Stimulated activated CD8-positive, alpha-beta memory T cell treated with anti-CD3 and anti-CD28 coated beads, Interleukin-2, amount 100 ng/mL, for 1 hour (primary cell): ENCODE data around the gene FAM20A.

Experiments
- DNase-seq, 2 donors: peaks; one replicate each; pipeline ENCODE4 v3.0.0-alpha.2; 2020; ENCODE audit warnings: low read depth in 2 of 2

FAM20A gene

DNA sequence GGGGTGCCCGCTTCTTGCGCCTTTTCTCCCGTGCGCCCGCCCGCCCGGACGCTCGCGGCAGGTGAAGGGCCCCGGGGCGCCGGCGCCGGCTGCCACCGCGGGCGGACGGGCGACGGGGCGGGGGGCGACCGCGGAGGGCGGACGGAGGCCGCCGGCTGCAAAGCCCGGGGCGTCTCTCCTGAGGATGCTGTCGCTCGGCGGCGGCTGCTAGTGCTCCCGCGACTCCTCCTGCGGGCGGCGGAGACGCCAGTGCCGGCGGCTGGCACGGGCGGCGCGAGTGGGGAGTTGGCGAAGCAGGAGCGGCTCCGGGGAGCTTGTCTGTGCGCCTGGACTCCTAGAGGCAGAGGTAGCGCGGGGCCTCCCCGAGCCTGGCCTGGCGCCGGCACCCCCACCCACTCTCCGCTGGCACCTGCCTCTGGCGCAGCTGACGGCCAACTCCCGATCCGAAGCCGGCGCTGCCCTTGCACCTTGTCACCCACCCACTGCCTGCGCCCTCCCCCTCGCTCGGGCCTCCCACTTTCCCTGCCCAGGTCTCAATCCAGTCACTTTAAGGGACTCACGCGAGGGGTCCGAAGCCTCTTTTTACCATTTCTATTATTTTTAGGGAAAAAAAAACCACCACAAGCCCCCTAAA lies at the start of gene FAM20A:
FAM20A (minus strand) TSS at position 437 of the 634 bp plus-strand sequence. CDS start 701 bp downstream, outside the sequence.
- DNase-seq = no peak

GRCh38 chr17:68649324-68649723 lies 48.2 kb upstream of the FAM20A start:
- no peak for DNase-seq

DNA sequence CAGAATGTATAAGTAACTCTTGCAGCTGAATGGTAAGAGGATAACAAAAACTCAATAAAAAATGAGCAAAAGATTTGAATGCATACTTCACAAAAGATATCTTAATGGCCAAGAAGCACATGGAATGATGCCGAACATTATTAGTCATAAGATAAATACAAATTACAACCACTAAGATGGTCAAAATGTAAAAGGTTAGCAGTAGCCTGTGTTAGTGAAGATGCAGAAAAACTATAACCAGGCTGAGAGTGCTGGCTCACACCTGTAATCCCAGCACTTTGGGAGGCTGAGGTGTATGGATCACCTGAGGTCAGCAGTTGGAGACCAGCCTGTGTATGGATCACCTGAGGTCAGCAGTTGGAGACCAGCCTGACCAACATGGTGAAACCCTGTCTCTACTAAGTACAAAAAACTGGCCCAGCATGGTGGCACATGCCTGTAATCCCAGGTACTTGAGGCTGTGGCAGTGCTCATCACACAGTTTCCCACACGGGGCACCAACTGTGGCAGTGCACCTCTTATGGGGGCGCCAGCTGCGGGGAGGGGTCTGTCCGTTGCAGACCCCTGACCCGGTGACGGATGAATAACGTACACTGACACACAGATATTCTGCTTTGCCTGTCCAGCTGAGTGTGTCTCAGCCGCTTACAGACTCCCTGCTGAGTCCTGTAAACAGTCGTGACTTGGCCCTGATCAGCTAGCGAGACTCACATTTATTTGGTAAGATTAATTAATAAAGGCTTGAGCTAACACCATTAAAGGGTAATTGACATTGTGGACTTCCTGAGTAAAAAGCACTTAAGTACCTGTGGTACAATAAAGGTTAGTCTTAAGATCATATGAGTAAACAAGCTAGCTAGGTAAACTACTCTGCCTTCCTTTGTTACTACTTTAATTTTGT lies 45.7 kb upstream of the FAM20A start:
- DNase-seq = no peak

DNA sequence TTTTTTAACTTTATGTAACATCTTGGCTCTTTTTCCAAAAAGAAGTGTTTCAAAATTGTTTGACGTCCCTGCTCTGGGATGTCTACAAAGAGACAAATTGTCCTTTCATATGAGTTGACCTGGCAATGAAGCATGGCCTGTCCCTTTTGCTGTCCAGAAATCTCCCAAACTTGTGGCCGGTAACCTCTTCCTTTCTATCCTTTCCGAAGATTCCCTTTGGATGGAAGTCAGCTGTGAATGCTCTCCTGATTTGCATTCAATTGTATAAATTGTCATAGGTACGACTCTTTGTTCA lies 40.9 kb upstream of the FAM20A start:
- DNase-seq = no peak

- no peak for DNase-seq
These were observed 40.3 kb upstream of the FAM20A start for GRCh38 chr17:68641276-68642117.

- no peak for DNase-seq
These were observed 39.2 kb upstream of the FAM20A start for GRCh38 chr17:68640242-68640989.

DNA sequence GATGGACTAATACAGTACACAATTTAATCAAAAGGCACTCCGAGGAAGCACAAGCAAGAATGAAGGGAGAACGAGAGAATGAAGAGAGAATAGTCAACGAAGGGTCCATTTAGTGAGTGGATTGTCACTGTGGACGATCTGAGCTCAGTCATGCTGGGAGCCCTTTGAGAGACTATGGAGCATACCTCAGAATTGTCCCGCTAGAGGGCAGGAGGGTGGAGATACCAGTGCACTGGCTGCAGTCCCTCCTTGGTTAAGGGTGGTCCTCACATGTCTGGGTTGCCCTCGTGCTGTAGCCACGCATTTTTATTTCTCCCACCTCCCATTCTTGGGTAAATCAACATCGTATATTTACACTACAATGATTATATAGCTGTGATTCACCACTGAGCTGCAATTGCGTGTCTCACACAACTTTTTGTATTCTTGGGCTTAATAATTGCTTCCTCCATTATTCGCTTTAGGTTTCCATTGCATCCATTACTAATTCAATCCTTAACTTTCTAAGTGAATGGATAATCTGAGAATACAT lies 33.2 kb upstream of the FAM20A start:
- DNase-seq = no peak

GRCh38 chr17:68628576-68628957 lies 27.4 kb upstream of the FAM20A start:
- DNase-seq = no peak

DNA sequence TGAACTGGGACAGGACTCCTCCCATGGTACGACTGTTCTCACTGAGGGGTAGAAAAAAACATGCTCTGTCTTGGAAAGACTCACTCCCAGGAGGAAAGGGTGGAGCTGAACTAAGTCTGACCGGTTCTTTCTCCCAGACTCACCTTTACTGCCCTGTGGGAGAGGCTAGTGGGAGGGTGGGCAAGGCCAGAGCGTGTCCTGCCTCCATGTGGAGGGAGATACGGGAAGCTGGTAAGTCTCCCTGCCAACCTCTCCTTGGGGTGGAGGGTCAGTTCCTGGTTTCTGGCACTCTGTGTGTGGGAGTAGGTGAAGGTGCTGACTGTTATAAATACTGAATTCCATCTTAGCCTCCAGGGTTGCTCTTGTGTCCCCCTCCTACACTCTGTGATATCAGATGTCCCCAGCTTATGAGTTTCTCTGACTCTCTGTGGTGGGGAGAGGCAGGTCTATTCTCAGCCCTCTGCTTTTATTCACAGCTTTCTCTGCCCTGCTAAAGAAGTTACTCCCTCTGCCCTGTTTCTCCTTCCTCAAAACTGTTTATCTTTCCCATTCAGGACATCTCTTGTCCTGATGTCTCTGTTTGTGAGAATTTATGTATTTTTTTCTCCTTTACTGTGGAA lies 26.9 kb upstream of the FAM20A start:
- no peak for DNase-seq

- no peak for DNase-seq
These were observed 23.2 kb upstream of the FAM20A start for GRCh38 chr17:68624381-68624780.

GRCh38 chr17:68623811-68624210 lies 22.6 kb upstream of the FAM20A start:
- no peak for DNase-seq

- no peak for DNase-seq
These were observed 21.3 kb upstream of the FAM20A start for GRCh38 chr17:68622423-68622822.

DNA sequence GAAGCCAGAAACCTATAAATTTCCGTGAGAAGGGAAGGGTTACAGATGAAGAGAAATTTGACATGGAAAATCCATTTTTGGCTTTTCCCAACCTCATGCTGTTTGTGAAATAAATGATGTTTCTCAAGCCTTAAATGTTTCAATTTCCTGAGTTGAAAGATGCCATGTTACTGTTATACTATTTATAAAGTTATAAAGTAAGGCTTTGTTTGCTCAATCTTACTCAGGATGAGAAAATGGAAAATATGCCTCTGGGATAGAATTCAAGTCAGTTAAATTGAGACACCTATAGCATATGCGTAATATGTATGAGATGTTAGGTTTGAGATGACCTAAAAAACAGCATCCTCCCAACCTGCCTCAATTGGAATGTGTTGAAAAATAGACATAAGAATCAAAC lies 19.9 kb upstream of the FAM20A start:
- DNase-seq = no peak

- no peak for DNase-seq
These were observed 15.2 kb upstream of the FAM20A start for GRCh38 chr17:68616334-68616733.

DNA sequence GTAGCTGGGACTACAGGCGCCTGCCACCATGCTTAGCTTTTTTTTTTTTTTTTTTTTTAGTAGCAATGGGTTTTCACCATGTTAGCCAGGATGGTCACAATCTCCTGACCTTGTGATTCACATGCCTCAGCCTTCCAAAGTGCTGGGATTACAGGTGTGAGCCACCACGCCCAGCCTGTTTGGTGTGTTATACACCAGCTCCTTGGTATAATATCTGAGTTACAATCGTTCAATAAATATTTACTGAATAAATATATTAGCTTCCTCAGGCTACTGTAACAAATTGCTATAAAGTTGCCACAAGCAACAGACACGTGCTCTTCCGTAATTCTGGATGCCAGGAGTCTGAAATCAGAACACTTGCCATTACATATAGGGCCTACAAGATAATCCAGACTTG lies 13.6 kb upstream of the FAM20A start:
- no peak for DNase-seq

GRCh38 chr17:68613739-68614298 lies 12.7 kb upstream of the FAM20A start:
- DNase-seq = no peak

DNA sequence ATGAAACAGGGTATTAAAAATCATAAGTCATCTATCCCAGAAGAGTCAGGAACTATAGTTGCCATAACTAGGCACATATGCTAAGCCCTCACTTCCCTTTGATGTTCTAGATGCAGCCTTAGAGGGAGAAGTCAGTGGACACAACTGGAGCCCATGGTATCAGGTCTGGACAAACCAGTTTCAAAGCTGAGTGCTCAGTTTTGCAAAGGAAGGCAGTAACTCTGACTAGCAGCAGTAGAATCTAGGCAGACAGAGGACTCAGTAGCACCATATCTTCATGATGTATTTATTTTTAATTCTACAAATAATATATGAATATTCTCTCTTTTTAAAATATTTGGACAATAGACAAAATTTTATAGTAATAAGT lies 11.7 kb upstream of the FAM20A start:
- no peak for DNase-seq

GRCh38 chr17:68612209-68612922 lies 11.2 kb upstream of the FAM20A start:
- DNase-seq = no peak

- no peak for DNase-seq
These were observed 10.4 kb upstream of the FAM20A start for GRCh38 chr17:68611353-68612208.
